ENCODE results near the gene KAT5.

DNA sequence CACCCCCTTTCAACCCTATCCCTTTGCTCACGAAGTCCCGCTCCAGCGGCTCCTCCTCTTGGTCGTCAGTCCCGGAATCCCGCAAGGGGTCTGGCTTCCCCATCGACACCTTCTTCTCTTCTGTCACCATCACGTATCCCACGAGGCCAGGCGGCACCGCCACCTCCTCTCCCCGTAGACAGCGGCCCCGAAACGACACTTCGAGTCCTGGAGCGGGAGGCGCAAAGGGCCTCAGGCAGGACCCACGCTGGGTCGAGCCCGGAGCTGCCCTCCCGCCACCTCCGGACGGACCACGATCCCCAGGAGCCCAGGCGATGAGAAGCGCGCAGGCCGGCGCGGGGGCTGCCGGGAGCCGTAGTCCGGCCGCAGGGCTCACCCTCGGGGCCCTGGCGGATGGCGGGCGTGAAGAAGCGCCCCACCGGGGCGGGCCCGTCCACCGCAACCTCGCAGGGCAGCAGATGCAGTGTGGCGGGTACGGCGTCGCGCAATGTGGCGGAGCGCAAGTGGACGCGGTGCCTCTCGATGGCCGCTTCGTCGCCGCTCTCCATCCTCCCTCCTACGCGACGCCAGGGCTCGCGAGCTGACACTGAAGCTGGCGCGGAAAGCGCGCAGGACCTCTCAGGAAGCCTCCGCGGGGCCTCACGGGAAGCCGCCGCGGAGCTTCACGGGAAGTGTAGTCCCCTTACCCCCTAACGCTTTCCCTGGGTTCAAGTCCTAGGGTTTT, 8.3 kb downstream of the KAT5 start, which contains the start of gene RNASEH2C:
- TF ChIP-seq POLR2A (IDR thresholded peaks at IDR 0.05; ENCODE audit: low read depth, low read length) (peak; percentile 95), POLR2AphosphoS5 (IDR thresholded peaks at IDR 0.05; ENCODE audit: low read depth, low read length) (peak; percentile 91), TAF1 (IDR thresholded peaks at IDR 0.05; ENCODE audit: borderline replicate concordance, low read depth, low read length) (peak; percentile 62; the same call in 1 of the 2 replicates)

All from GM12892 (cell line).